NCI-H2196 (cell line): ENCODE data around the gene PSMB7.

Experiments
- DNase-seq: peaks from one replicate; lab custom pipeline; 2025; ENCODE audit not compliant: unreplicated experiment; lab: John Stamatoyannopoulos, UW

PSMB7 gene

GRCh38 chr9:124358631-124359030 is 56.6 kb downstream of the PSMB7 start:
- DNase-seq: no peak

GRCh38 chr9:124357721-124358361 is 57.4 kb downstream of the PSMB7 start:
- DNase-seq: no peak

DNA sequence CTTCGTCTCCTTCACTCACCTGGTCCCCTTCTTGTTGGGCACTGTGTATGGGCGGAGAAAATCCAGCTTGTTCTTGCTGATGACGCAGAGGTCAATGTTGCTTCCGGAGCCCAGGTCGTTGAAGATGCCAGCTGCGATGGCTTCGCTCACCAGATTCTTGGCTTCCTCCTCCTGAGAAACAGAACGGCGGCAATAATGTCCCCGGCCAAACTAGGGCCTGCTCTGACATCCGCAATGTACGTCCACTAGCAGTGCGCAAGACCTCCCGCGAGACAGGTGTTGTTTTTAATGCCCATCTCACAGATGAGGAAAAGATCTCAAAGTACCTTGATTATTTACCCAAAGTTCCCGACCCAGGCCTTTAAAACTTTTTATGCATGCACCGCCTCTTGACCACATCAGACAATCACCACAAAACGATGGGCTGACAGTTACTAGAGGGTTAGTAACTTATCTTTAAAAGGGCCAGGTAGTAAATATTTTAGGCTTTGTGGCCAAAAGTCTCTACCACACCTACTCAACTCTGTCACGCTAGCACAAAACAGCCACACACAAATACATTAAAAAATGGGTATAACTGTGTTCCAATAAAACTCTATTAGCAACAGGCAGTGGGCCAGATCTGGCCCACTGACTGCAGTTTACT is 58.4 kb downstream of the PSMB7 start:
- DNase-seq: no peak

DNA sequence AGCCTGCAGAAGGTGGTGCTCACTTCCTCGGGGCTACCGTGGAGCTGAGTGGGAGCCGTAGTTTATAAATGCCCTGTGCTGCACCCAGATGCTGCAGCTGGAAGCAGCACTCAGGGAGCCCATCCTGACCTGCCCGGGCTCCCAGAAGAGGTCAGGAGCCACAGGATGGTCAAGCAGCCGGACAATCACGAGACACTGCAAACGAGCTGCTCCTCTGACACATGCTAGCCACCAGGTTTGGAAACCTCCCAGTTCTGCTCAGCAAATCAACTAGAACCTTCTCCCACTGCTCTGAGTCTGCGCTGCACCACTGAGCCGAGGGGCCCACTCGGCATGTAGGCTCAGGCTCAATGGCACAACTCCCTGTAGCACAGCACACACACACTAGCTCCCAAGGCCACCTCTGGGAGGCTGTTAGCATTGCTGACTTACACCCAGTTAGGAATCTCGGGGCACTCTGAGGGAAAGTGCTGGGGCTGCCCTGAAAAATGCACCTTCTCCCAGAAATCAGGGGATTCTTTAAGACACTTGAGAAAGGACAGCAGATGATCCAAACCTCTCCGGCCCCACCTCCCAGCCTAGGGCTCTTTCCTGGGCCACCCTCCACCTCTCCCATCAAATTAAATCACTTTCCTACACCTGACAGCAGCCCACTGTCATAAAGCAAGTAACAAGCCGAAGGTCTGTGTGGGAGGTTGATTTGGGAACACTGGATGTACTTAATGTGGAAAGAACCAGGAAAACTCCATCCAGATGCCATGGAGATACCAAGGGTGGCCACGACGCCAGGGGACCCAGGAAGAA is 59.1 kb downstream of the PSMB7 start:
- DNase-seq: no peak

- no peak for DNase-seq
Measured at GRCh38 chr9:124355039-124355940, 60.0 kb downstream of the PSMB7 start.

GRCh38 chr9:124354346-124355038 is 60.8 kb downstream of the PSMB7 start:
- DNase-seq: no peak

GRCh38 chr9:124353811-124354274 is 61.4 kb downstream of the PSMB7 start:
- DNase-seq: no peak

DNA sequence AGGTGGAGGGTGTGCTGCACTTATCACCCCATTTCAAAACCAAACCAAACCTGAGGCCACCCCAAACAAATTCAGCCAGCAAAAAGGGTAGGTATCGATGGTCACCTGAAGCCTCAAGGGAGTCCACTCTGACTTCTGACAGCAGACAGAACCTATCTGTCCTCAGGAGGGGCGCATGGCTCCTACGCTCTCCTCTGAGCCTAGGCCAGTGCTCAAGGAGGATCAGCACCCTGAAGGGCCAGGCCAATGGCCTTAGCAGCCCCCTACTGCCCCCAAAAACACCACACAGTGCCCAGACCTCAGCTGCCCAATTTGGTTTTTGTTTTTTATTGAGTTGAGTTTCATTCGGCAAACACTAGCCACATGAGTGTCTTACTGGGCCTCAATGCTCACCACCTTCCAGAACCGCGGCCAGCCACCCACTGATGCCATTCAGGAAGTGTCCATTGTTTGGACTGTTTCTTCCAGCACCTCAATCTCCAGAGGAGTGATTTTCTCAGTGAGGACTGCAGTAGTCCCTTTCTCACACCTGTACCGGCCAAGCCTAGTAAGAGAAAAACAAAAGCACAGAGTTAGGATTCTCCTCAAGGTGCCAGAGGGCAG is 62.0 kb downstream of the PSMB7 start:
- DNase-seq: no peak

DNA sequence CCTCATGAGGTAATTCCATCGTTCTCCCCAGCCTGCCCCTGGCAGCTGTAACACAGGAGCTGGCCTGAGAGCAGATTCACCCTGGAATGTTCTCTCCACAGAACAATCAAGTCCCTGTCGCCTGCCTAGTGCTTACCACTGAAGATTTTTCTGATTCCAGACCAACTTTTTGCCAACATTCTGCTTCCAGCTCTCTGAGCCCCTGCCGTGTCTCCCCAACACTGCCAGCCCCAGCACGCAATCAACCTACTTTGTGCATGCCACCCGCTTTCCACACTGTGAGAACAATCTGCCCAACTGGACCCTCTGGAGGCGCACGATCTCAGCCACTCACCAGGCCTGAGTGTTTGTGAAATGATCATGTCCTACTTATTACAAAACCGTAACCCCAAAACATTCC is 62.6 kb downstream of the PSMB7 start:
- DNase-seq: no peak

GRCh38 chr9:124351672-124352468 is 63.4 kb downstream of the PSMB7 start:
- DNase-seq: no peak

DNA sequence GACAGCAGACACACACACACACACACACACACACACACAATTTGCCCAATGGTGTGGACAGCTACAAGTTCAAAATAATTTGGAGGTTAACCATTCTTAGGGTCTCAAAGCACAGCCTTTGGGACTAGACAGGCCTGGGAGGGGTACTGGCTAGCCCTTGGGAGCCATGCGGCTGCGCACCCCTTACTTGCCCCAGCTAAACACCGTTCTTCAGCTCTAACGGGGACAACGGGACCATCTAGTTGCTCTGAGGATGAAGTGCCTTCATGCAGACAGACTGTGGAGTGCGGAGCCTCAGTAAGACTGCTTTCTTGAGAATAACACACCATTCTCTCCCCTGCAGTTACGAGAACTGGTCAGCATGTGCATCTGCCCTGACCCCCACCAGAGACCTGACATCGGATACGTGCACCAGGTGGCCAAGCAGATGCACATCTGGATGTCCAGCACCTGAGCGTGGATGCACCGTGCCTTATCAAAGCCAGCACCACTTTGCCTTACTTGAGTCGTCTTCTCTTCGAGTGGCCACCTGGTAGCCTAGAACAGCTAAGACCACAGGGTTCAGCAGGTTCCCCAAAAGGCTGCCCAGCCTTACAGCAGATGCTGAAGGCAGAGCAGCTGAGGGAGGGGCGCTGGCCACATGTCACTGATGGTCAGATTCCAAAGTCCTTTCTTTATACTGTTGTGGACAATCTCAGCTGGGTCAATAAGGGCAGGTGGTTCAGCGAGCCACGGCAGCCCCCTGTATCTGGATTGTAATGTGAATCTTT is 64.6 kb downstream of the PSMB7 start:
- DNase-seq: no peak

- no peak for DNase-seq
Measured at GRCh38 chr9:124349675-124350493, 65.4 kb downstream of the PSMB7 start.

- no peak for DNase-seq
Measured at GRCh38 chr9:124349267-124349666, 66.0 kb downstream of the PSMB7 start.

DNA sequence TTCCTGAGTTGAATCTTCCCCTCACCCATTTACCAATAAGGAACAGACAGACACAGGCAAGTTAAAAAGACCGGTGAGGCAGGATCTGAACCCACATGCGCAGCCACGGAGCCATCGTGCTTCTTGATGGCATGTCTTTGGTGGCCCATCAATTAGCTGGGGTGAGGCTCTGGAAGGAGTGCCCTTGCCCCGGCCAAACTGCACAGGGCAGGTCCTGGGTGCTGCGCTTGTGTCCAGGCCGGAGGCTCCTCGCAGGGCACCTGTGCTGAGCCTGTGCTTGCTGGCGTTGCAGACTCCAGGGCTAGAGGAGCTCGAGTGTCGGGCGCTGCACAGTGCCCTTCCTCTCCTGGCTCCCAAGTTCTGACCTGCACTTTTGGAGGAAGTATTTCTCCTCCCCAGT is 66.4 kb downstream of the PSMB7 start:
- no peak for DNase-seq

DNA sequence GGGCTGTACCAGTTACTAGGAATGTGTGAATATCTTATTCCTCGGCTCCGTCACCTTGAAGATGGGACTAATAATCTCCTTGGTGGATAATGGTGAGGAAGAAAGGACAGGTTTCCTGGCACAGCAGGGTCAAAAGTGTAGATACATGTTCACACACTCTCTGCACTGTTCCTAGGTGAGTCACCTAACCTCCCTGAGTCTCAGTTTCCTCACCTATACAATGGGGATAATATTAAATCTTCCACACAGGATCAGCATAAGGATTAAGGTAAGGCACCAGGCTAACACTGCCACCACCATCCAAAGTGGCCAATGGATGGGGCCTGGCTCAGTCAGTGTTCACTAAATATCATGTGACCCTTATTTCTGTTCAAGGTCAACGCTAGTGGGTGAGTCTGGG is 66.9 kb downstream of the PSMB7 start:
- no peak for DNase-seq

GRCh38 chr9:124347968-124348358 is 67.3 kb downstream of the PSMB7 start:
- no peak for DNase-seq

DNA sequence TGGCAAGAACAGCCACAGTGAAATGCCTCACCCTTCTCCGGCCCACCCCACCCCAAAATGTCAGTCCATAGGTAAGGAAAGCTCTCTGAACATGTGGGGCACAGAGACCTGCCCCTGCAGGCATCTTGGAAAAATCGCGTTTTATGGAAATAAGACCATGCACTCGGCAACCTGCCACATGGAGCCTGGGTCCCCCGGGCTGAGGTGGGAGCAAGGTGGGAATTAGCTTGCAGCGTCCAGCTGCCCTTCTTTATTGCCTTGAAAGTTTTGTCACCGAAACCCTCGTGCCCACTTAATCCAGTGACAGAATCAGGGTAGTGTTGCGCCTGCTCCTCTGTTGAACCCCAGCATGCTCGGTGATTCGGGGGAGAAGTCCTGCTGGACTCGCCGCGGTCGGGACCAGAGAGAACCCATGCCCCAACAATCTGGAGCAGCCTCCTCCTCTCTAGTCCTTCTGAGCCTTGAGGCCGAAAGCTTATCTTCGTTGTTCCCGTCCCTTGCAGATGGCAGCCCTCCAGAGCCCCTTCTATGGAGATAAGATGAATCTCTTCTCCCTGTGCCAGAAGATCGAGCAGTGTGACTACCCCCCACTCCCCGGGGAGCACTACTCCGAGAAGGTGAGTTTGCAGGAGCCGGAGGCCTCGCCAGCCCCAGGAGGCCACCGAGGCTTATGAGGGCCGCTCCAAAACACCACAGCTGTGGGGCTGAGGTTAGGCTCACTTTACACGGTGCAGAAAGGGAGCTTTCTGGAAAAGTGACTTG is 67.9 kb downstream of the PSMB7 start:
- DNase-seq: no peak
